Raji (cell line): ENCODE results near the gene TLCD3B.
A peak's percentile ranks its signal among the peaks of the same experiment; 100 is the strongest.

Source experiments
- POLR2A ChIP-seq: IDR thresholded peaks from 2 replicates; pipeline ENCODE4 v1.6.1; 2011; ENCODE audit warnings: low read depth, low read length, control low read depth; ENCODE audit not compliant: insufficient read depth

TLCD3B gene

DNA sequence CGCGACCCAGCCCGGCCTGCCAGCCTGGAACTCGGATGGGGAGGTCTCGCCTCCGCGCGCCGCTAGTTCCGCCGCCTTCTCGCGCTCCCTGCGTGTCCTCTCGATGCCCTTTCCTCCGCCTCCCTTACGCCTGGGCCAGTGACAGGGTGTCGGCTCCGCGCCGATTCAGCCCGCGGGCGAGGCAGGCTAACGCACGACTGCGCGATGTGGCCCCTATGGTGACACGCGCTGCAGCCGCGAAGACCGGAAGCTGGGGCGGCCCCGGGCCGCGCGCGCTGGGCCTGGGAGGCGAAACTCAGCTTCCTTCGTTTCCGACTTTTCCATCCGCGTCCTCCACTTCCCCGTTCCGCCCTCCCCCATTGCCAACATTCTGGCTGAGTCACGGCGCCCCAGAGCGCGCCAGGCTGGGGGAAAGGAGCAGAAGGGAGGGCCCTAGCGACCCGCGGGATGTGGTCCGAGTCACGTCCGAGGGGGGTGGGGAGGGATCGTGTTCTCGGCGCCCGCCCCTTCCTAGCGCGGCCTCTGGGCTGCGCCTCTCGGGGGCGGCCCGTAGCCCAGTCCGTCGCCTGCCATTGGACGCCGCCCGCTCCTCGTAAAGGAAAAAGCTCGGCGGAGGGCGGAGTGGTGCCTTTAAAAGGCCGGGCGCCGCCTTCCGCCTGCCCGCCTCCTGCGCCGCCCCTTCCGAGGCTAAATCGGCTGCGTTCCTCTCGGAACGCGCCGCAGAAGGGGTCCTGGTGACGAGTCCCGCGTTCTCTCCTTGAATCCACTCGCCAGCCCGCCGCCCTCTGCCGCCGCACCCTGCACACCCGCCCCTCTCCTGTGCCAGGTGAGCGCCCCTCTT, 34.3 kb upstream of the TLCD3B start, which contains the start of gene ALDOA:
ALDOA (plus strand) TSS at position 659 of the 841 bp plus-strand sequence. CDS start 1,138 bp downstream, outside the sequence.
- TF ChIP-seq POLR2A = peak; percentile 87

DNA sequence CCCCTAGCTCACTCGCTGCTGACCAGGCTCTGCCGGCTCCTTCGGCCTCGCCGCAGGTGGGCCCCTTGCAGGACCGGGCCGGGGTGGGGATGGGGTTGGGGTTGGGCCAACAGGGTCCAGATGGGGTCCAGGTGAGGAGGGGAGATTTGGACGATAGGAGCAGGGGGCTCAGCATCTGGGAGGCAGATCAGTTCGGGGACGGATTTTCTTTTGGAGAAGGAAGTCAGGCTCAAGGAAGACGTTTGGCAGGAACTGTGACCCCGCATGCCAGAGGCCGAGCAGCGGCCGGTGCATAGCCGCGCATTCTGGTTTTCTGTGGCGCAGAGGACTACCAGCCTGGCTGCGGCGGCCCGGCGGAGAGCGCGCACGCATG, 33.6 kb upstream of the TLCD3B start:
- TF ChIP-seq POLR2A = no peak

DNA sequence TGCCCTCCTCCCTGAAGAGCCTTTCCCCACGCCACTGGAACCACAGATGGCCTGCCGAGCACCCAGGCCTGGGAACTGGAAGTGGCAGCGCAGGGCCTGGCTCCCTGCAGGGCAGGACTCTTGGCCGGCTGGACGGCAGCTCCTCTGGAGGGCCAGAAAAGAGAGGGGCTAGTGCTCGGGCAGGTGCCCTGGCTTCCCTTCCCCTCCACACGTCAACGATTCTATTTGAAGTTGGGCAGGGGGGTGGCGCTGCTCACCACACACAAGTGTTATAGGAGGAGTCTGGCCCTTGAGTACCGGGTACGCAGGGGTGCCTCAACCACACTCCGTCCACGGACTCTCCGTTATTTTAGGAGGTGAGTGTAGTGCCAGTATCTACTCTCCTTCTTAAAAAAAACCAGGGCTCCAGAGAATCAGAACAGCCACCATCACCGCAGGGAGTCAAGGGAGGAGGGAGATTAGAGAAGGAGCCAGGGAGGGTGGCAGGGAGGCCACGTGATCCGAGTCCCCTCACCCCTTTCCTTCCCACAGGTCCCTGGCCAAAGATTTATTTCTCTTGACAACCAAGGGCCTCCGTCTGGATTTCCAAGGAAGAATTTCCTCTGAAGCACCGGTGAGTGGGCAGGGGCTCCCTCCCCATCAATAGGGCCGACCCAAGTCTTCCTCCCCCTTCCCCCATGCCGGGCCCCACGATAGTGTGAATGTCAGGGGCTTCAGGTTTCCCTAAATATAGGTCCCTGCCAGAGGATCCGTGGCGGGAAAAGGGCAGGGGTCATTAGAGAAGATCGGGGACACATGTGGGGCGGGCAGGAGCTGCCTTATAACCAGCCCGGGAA, 33.0 kb upstream of the TLCD3B start:
- TF ChIP-seq POLR2A = peak; percentile 85

DNA sequence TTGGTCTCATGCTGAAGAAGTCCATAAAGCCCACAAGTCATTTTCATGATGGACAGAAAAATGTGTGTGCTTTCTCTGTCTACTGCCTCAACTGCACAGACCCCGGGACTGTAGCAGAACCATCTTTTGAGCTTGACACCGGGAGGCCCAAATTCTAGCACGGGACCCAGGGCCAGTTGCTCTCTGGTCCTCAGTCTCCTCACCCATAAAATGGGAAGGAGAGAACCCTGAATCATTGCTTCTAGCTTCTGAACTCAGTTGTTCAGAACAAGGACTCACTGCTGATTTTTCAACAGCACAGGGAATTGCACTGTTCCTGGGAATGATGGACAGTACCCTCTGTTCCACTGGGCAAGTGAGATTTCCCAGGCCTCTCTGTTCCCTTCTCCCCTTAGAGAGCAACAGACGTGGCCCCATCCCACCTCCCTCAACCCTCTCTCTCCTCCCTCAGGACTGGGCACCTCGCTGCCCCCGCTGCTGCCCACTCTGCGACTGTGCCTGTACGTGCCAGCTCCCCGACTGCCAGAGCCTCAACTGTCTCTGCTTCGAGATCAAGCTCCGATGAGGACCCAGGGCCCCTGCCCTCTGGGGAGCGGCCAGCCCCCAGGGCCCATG, 32.3 kb upstream of the TLCD3B start:
- TF ChIP-seq POLR2A = no peak

DNA sequence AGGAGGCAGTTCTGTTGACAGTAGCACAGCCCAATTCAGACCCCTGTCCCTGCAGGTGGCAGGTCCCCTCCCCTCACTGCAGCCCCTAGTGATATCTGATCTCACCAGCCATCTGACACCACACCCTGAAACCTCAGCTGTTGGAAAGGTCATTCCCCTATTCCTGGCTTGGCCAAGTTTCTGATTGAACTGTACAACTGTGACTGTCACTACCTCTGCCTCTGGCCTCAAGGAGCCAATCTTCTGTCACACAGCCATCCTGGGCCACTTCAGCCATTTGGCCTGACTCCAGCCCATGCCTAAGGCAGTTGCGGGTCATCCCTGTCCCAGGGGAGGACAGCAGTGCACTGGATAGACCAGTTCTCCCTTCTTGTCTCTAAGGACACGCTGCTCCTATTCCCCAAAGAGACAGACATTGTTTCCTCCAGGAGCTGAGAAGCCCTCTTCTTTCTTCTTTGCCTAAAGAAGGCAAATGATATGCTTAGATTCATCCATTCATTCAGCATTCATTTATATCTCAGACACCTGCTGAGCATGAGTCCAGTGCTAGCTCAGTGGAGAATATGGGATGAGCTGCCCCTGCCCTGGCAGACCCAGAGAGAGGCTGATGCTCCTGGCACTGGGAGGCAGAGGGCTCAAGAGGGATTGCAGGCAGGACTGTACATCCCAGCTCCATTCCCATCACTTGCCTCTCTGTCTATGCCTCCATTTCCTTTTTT, 29.9 kb upstream of the TLCD3B start:
- TF ChIP-seq POLR2A = no peak

DNA sequence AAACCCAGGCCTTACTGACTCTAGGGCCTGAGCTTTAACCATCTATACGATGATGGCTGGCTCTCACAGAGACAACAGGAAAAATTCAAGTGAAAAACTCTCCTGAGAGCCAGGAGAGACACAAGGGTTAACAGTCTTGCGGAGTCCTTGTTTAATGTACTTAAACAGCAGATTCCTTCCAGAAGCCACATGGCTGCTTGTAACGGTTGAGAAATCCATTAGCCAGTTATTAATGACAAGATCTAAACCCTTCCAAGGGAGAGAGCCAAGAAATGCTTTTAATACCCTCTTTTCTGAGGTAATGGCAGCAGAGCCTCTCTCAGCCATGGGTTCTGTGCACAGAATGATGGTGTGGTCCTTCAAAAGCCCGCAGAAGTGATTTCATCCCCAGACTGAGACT, 29.3 kb upstream of the TLCD3B start:
- no peak for TF ChIP-seq POLR2A

DNA sequence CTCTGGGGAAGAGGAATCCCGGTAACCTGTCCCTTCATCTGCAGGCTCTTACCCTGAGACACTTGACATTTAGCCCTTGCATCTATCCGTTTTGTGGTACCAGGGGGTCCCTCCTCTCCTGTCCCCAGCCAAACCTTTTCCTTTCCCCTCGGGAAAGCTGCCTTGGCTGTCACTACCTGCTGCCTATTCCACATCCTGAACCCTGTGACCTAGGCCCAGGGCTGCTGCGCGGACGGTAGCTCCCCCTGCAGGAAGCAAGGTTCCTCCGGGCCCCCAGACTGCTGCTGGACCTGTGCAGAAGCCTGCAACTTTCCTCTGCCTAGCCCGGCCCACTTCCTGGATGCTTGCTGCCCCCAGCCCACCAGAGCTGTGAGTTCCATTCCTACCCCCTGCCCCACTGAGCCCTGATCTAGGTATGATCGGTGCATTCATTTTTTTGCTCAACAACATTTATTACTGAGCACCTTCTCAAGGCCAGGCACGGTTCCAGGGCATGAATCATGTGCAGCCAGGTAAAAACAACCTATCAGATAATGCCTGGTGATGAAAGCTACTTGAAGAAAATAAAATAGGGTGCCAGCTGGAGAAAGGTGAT, 24.0 kb upstream of the TLCD3B start:
- TF ChIP-seq POLR2A = no peak

DNA sequence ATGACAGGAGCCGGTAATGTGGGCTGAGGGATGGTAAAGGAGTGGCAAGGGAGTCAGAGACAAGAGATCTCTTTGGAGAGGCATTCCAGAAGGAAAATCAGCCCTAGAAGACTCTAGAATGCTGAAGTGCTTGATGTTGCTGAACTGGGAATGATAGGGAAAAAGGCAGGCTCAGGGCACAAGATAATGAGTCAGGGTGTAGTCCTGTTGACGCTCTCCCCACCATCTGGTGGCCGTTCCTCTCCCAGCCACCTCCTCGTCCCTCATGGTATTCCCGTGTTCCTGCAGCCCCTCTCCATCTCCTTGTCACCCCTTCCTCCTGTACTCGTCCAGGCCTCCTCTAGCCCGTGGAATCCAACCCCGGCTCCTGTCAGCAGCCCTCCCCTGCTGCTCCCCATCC, 23.4 kb upstream of the TLCD3B start:
- TF ChIP-seq POLR2A = 0 out of 2 replicates have a peak, but pooled peaks have one; percentile 9

DNA sequence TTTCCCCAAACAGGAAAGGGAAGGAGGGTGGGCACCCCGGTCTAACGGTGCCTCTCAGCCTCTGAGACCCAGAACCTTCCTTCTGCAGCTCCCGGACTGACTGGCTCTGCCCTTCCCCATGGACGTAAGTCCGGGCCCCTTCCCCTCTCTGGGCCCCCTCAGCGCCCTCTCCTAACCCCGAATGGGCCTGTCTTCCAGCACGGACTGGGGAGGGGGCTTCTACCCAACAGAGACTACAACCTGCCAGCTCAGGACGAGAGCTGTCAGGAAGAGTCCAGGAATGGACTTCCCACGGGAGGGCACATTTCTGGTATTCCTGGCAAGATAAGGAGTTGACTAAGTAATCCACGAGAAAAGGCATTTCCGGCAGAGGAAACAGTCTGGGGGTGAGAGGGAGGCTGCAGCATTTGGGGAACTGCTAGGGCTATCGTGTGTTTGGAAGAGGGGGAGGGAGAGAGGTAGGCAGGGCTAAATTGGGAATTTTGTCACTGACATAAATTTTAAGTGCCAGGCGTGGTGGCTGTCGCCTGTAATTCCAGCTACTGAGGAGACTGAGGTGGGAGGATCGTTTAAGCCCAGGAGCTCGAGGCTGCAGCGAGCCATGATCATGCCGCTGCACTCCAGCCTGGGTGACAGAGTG, 22.4 kb upstream of the TLCD3B start:
- TF ChIP-seq POLR2A = no peak

DNA sequence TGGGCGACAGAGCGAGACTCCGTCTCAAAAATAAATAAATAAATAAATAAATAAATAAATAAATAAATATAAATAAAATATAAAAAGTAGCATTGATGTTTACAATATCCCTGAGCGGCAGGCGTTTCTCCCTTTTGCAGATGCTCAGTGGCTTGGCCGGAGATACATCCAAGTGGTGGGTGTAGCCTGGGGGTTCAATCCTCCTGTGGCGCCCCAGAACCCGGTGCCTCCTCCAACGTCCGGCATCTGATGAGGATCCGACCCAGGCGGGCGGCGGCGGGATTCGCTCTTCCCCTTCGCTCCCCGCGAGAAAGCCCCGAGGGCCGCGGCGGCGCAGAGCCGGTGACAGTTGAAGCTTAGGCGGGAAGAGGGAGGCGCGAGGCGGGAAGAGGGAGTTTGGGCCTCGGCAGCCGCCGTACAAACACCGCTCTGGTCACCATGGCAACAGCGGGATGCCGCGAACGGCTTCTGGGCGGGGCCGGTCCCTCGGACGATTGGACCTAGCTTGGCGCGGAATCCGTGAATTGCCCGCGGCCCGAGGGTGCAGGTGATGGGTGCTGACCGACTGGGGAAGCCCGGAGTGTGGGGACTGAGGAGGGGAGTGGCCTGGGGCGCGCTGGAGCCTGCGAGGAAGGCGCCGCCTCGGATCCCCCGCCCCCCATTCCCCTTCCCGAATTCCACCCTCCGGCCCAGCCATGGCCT, 21.8 kb upstream of the TLCD3B start:
- TF ChIP-seq POLR2A = peak; percentile 55

DNA sequence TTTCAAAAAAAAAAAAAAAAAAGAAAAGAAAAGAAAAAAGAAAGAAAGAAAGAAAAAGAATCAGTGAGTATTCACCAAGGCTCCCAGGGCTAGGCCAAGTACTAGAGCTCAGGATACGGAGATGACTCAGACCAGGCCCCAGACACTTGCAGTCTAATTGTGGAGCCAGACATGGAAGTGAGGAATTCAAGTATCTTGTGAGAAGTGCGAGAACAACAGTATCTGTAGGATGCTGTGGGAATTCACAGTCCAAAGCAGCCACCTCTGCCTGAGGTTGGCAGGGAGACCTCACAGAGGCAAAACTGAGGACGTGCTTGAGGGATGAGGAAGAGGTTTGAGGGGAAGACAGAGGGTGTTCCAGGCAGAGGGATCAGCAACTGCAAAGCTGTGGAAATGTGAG, 20.4 kb upstream of the TLCD3B start:
- no peak for TF ChIP-seq POLR2A

DNA sequence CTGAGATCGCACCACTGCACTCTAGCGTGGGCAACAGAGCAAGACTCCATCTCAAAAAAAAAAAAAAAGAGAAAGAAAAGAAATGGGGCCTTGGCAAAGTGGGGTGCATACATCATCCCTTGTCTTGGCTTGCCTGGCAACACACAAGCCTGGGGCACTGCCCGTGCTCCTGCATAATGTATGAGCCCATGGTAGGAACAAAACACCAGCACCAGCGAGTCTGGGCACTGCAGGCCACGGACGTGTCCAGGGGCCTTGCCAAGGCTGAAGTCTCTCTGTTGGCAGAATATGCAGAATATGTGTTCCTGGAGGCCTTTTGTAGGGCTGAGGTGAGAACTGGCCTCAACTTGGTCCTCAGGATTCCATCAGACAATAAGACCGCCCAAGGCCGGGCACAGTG, 18.8 kb upstream of the TLCD3B start:
- no peak for TF ChIP-seq POLR2A

DNA sequence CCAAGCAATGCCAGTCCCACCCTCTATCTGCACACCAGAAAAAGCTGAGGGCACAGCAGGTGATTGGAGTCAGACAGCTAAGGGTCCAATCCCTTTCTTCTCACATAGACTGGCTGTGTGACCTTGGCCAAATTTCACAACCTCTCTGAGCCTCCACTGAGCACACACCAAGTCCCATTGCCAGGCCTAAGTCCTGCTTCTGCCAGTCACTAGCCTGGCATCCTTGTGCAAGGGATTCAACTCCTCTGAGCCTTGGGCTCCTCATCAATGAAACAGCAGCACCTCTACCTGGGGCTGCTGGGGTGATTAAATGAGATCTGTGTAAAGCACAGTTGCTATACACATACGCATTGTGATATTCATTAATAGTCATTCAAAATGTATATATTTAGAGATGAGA, 15.5 kb upstream of the TLCD3B start:
- no peak for TF ChIP-seq POLR2A
